Memory B cell (primary cell): Measurements from ENCODE around the gene ACADL.
A peak's percentile ranks its signal among the peaks of the same experiment; 100 is the strongest.

Experiments
- ATAC-seq: fragments of 150-1000 bp; cut with Tn5 transposase; 2 replicates; pipeline ENCODE4 v1.10.0; 2021; ENCODE audit warnings: low read depth, mild to moderate bottlenecking, moderate library complexity
- DNase-seq, 2 donors: peaks; one replicate each; pipeline ENCODE4 v3.0.0; 2022; ENCODE audit warnings: low spot score in 2 of 2
- H3K27ac Mint-ChIP-seq: one replicate; pipeline ENCODE4 v1.8.0; 2022; ENCODE audit warnings: mild to moderate bottlenecking, moderate library complexity, mixed read lengths
- H3K27me3 Mint-ChIP-seq: one replicate; pipeline ENCODE4 v1.8.0; 2022; ENCODE audit warnings: mixed read lengths
- H3K36me3 Mint-ChIP-seq: one replicate; pipeline ENCODE4 v1.8.0; 2022; ENCODE audit warnings: mild to moderate bottlenecking, mixed read lengths
- H3K4me1 Mint-ChIP-seq: one replicate; pipeline ENCODE4 v1.8.0; 2022; ENCODE audit warnings: mixed read lengths
- H3K4me3 Mint-ChIP-seq: one replicate; pipeline ENCODE4 v1.8.0; 2022; ENCODE audit warnings: mild to moderate bottlenecking, moderate library complexity, mixed read lengths
- H3K9me3 Mint-ChIP-seq: one replicate; pipeline ENCODE4 v1.8.0; 2022; ENCODE audit warnings: mixed read lengths

ACADL gene

GRCh38 chr2:210224941-210225672 is at the start of gene ACADL:
Gene ACADL (minus strand): TSS chr2:210225447. CDS start chr2:210225263, 184 bp downstream.
- Mint-ChIP-seq H3K27me3 (peaks cover 13% of the 10 kb centered on the region), H3K27ac (no peak within 1 kb of the TSS), H3K9me3 (no peaks in the 10 kb centered on the region), H3K4me1 (no peaks in the 10 kb centered on the region), H3K36me3 (no peaks in the 10 kb centered on the region), H3K4me3 (no peak within 1 kb of the TSS)
- DNase-seq (peak; percentile 0 to 11), ATAC-seq (no peak)

- Mint-ChIP-seq H3K27ac (no peak overlapping the region), H3K27me3 (peaks cover 1% of the 10 kb centered on the region), H3K4me1 (no peaks in the 10 kb centered on the region), H3K4me3 (no peak overlapping the region), H3K36me3 (no peaks in the 10 kb centered on the region), H3K9me3 (no peaks in the 10 kb centered on the region)
- no peak for ATAC-seq
- DNase-seq, result no peak
These were observed 46.1 kb upstream of the ACADL start for GRCh38 chr2:210271300-210271699.

GRCh38 chr2:210269148-210269547 is 43.9 kb upstream of the ACADL start:
- ATAC-seq, result no peak
- Mint-ChIP-seq H3K9me3 (no peaks in the 10 kb centered on the region), H3K27ac (no peak overlapping the region), H3K4me3 (no peak overlapping the region), H3K4me1 (no peaks in the 10 kb centered on the region), H3K27me3 (peaks cover 3% of the 10 kb centered on the region), H3K36me3 (no peaks in the 10 kb centered on the region)
- DNase-seq, result no peak

GRCh38 chr2:210268281-210268680 is 43.0 kb upstream of the ACADL start:
- DNase-seq (no peak), ATAC-seq (no peak)
- Mint-ChIP-seq H3K27me3 (peaks cover 6% of the 10 kb centered on the region), H3K36me3 (no peaks in the 10 kb centered on the region), H3K4me1 (no peaks in the 10 kb centered on the region), H3K4me3 (no peak overlapping the region), H3K9me3 (no peaks in the 10 kb centered on the region), H3K27ac (peak overlapping the region; percentile 60)

DNA sequence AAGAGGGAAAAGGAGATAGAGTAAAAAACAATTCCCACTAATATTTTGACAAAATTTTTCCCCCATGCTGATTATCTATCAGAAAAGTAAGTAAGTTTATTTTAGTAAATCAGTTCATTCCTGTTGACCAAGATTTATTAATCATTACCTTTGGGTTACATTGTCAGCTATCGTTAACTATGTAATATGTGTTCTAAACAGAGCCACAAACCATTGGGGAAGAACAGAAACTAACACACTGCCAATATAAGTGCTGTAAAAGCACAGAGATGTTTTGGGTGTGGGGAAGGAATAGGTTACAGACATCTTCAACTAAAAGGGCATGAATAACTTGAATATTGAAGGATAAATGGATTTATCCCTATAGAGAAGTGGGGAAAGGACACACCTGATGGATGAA is 42.5 kb upstream of the ACADL start:
- DNase-seq, result no peak
- no peak for ATAC-seq
- Mint-ChIP-seq H3K4me3 (no peak overlapping the region), H3K4me1 (no peaks in the 10 kb centered on the region), H3K27ac (no peak overlapping the region), H3K9me3 (no peaks in the 10 kb centered on the region), H3K27me3 (peaks cover 6% of the 10 kb centered on the region), H3K36me3 (no peaks in the 10 kb centered on the region)

- H3K4me3 Mint-ChIP-seq, result no peak overlapping the region
- no peaks in the 10 kb centered on the region for H3K36me3 Mint-ChIP-seq
- no peaks in the 10 kb centered on the region for H3K9me3 Mint-ChIP-seq
- no peak for ATAC-seq
- no peaks in the 10 kb centered on the region for H3K4me1 Mint-ChIP-seq
- no peak overlapping the region for H3K27ac Mint-ChIP-seq
- peaks cover 6% of the 10 kb centered on the region for H3K27me3 Mint-ChIP-seq
- no peak for DNase-seq
These were observed 39.0 kb upstream of the ACADL start for GRCh38 chr2:210264282-210264681.

DNA sequence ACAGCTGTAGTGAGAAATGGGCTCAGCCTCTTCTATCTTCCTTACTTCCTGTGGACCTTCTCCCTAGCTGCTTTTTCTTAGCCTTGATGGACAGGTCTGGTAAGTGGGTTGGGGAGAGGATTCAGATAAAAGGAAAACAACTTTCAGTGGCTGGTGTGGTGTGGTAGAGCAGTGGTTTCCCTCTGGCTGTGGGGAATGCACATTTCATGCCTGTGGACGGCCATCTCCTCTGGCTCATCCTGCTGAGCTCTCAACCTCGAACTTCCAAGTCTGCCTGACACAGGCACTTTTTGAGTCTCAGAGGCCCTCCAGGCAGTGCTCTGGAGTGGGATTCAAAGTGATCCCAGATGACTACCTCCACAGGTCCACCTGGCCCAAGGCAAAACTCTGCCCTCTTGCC is 38.6 kb upstream of the ACADL start:
- H3K36me3 Mint-ChIP-seq, result no peaks in the 10 kb centered on the region
- peaks cover 4% of the 10 kb centered on the region for H3K27me3 Mint-ChIP-seq
- ATAC-seq (no peak), DNase-seq (no peak)
- no peak overlapping the region for H3K27ac Mint-ChIP-seq
- H3K4me1 Mint-ChIP-seq, result no peaks in the 10 kb centered on the region
- H3K4me3 Mint-ChIP-seq, result no peak overlapping the region
- H3K9me3 Mint-ChIP-seq, result no peaks in the 10 kb centered on the region

- no peaks in the 10 kb centered on the region for H3K36me3 Mint-ChIP-seq
These were observed 36.8 kb upstream of the ACADL start for GRCh38 chr2:210262036-210262435.

DNA sequence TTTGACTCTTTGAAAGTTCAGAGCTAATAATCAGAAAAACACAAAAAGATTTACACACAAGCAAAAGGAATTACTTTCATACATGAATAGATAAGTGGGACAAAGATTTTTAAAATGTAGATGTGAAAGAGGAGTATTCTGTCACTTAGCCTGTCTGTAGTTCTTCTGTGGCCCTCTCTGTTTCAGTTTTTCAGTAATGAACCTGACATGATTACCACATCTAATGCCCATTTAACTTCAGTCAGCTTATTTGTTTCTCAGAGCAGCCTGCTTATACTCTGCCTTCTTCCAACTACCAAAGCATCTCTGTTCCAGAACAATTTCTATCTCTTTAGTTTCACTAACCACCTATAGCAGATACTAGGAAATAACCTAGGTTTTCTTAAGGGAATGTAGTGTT is 34.4 kb upstream of the ACADL start:
- ATAC-seq (no peak), DNase-seq (no peak)
- Mint-ChIP-seq H3K9me3 (no peaks in the 10 kb centered on the region), H3K27me3 (peaks cover 4% of the 10 kb centered on the region), H3K27ac (no peak overlapping the region), H3K36me3 (no peaks in the 10 kb centered on the region), H3K4me3 (no peak overlapping the region), H3K4me1 (no peaks in the 10 kb centered on the region)

More at GRCh38 chr2:210262036-210262435, 36.8 kb upstream of the ACADL start:
- DNase-seq (no peak), ATAC-seq (no peak)
- Mint-ChIP-seq H3K4me1 (no peaks in the 10 kb centered on the region), H3K27me3 (peaks cover 4% of the 10 kb centered on the region), H3K27ac (no peak overlapping the region), H3K9me3 (no peaks in the 10 kb centered on the region), H3K4me3 (no peak overlapping the region)

- Mint-ChIP-seq H3K4me3 (no peak overlapping the region), H3K27me3 (peaks cover 5% of the 10 kb centered on the region), H3K4me1 (no peaks in the 10 kb centered on the region), H3K27ac (no peak overlapping the region), H3K36me3 (no peaks in the 10 kb centered on the region), H3K9me3 (no peaks in the 10 kb centered on the region)
- DNase-seq (no peak), ATAC-seq (no peak)
These were observed 27.7 kb upstream of the ACADL start for GRCh38 chr2:210252699-210253606.

DNA sequence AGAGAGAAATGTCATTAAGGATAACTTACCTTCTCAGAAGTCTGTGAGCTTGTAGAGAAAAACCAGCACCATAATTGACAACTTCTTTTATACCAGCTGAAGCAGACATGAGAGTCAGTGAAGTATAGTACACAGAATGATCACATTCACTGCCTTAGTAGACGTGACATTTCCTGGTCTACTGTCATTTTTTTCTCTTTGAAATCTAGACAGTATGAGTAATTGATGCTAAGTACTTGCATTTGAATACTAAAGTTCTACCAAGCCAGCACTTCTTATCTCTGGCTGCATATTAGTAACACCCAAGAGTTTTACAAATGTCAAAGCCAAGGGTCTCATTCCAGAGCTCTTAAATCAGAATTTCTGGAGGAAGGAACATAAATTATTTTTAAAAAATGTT is 25.4 kb upstream of the ACADL start:
- peaks cover 5% of the 10 kb centered on the region for H3K27me3 Mint-ChIP-seq
- ATAC-seq, result no peak
- no peak for DNase-seq
- H3K9me3 Mint-ChIP-seq, result peaks cover 2% of the 10 kb centered on the region
- no peaks in the 10 kb centered on the region for H3K4me1 Mint-ChIP-seq
- H3K36me3 Mint-ChIP-seq, result no peaks in the 10 kb centered on the region
- H3K27ac Mint-ChIP-seq, result no peak overlapping the region
- H3K4me3 Mint-ChIP-seq, result no peak overlapping the region

DNA sequence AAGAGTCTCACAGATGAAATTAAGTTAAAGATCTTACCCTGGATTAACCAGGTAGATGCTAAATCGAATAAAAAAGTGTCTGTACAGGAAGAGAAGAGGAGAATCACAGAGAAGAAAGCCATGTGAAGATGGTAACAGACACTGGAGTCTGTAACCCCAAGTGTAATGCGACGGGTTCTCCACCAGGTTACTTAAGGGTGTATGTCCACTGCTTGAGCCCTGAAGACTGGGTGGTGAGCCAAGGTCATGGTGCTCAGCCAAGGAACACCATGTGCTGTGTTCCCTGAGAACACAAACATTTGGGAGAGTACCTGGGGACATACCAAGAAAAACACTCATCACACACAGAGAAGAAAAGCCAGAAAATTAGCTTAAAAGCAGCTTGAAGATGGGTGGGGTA is 8.2 kb upstream of the ACADL start:
- DNase-seq (no peak), ATAC-seq (no peak)
- peaks cover 4% of the 10 kb centered on the region for H3K27me3 Mint-ChIP-seq
- no peaks in the 10 kb centered on the region for H3K4me1 Mint-ChIP-seq
- H3K36me3 Mint-ChIP-seq, result no peaks in the 10 kb centered on the region
- no peak overlapping the region for H3K4me3 Mint-ChIP-seq
- H3K9me3 Mint-ChIP-seq, result no peaks in the 10 kb centered on the region
- no peak overlapping the region for H3K27ac Mint-ChIP-seq

- no peak overlapping the region for H3K27ac Mint-ChIP-seq
- ATAC-seq, result no peak
- no peak for DNase-seq
- no peaks in the 10 kb centered on the region for H3K9me3 Mint-ChIP-seq
- H3K27me3 Mint-ChIP-seq, result peaks cover 4% of the 10 kb centered on the region
- no peaks in the 10 kb centered on the region for H3K36me3 Mint-ChIP-seq
- H3K4me3 Mint-ChIP-seq, result no peak overlapping the region
- H3K4me1 Mint-ChIP-seq, result no peaks in the 10 kb centered on the region
These were observed 5.7 kb upstream of the ACADL start for GRCh38 chr2:210230984-210231383.

DNA sequence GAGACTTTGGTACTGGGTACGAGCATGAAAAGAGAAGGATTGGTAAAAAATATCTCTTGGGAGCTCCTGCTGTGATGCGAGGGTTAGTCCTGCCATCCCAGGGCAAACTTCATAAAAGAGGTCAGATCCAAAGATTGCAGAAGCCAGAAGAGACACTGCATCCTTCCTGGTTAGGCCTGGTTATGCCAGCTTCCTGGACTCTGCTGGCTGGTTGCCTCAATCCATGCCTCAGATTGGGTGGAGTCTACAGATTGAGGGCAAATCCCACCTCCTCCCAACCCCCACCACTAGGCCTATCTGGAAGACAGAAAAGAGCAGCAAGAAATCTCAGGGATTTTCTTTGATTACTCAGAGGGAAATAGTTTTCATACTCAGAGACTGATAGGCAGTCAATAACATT is 5.3 kb upstream of the ACADL start:
- DNase-seq, result no peak
- no peak overlapping the region for H3K27ac Mint-ChIP-seq
- no peak for ATAC-seq
- H3K4me1 Mint-ChIP-seq, result no peaks in the 10 kb centered on the region
- H3K4me3 Mint-ChIP-seq, result no peak overlapping the region
- no peaks in the 10 kb centered on the region for H3K9me3 Mint-ChIP-seq
- H3K36me3 Mint-ChIP-seq, result no peaks in the 10 kb centered on the region
- peaks cover 4% of the 10 kb centered on the region for H3K27me3 Mint-ChIP-seq
